GM19324 (cell line): ENCODE results near the gene KRT83.
A peak's percentile ranks its signal among the peaks of the same experiment; 100 is the strongest.
"Not testable (repeated sequence)": the region's sequence is repeated elsewhere in the genome, so short reads cannot be mapped to it uniquely, and the experiment has no call there.

ENCODE experiments used
- ATAC-seq: cut with Tn5 transposase; IDR thresholded peaks from one replicate; pipeline ENCODE4 v1.9.1; 2021; ENCODE audit warnings: mild to moderate bottlenecking, moderate library complexity; ENCODE audit not compliant: unreplicated experiment, low FRiP score

Gene KRT83

GRCh38 chr12:52334185-52334584 is 13.0 kb upstream of the KRT83 start:
- ATAC-seq, result no peak

DNA sequence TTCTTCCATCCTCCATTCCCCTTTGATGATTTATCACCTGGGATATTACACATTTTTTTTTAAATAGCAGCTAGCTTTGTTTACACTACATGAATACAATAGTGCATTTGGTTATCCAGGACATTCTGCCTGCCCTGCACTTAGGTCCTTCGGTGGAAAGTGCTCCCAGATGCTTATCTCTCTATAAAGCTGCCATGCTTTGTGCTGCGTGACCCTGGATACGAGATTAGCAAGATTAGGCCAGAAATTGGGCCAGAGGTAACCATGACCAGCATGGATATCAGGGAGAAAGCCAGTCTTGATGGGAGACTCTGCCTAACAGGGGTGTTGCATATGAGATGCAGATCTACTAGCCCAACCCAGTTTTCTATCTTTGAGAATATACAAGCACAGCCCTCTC is 12.1 kb upstream of the KRT83 start:
- no peak for ATAC-seq

GRCh38 chr12:52332381-52332780 is 11.2 kb upstream of the KRT83 start:
- ATAC-seq, result no peak

DNA sequence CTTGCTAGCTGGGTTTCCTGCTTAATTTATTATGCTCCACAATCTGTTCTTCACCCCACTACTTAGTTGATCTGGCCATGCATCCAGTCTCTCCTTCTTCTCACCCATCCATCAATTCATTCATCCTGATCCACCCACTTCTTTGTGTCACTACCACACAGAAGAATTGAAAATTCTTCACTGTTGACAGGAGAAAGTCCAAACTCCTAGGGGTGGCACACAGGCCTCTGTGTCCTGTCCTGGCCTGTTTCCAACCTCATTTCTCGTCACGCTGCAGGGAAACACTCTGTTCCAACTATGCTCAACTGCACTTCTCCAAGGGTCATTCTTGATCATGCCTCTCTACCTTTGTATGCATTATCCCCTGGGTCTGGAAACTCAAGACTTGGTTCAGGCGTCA is 10.6 kb upstream of the KRT83 start:
- no peak for ATAC-seq

DNA sequence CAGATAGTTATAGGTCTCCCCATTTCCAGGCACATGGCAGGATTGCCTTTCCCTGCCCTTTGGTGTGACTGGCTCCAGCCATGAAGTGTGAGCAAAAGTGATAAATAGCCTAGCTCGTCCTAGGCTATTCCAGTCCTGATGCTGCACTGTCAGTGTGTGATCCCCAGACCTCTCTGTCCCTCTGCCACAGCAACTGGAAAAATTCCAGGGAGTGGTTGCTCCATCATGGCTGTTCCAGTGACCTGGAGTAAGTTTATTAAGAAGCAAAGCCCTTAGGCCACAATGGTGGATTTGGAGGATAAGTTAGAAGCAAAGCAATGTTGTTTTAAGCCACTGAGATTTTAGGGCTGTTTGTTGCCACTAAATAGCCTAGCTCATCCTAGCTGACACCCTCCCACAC is 9.8 kb upstream of the KRT83 start:
- ATAC-seq, result no peak

GRCh38 chr12:52327830-52328500 is 6.8 kb upstream of the KRT83 start:
- no peak for ATAC-seq

DNA sequence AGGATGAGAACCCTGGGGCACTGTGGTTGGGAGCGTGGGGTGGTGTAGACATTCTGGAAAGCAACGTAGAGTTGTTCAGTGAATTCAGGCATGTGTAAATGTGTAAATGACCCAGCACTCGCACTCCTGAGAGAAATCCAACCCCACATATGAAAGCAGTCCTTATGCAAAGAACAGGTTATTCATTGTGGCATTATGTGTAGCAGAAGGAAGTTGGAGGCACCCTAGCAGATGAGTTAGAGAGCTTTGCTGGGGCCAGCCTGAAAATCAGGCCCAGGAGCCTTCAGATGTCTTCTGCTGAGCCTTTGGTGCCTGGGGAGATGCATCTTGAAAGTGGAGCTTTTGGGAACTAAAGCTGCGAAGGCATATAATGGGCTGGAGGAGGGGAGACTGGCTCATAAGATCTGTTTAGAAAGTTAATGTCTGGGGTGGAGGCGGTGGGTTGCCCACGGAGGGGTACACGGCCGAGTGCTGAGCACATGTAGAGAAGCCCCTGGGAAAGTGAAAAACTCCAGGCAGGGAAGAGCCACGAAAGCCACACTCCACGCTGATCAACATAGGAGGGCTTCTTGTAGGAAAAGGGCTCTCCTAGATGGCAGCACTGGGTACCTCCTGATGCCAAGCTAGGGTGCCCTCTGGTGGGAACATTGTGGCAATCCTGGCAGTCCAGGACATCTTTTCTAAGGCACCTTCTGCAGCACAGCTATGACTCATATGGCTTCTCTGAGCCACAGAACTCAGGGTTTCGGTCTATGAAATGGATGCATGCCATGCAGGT is 6.0 kb upstream of the KRT83 start:
- ATAC-seq, result peak; percentile 72

DNA sequence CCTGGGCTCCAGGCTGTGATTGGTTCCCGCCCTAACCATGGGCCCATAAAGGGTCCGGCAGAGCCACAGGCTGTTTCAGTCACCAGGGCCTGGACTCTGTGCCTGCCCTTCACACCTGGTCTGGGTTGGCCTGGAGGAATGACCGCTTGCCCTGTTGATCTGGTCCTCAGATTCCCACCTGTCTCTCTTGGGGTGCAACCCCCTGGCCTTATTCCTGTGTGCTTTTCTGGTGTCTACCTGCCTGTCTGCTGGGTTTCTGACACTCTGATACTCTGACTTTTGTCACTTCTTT is 2.9 kb upstream of the KRT83 start:
- no peak for ATAC-seq

DNA sequence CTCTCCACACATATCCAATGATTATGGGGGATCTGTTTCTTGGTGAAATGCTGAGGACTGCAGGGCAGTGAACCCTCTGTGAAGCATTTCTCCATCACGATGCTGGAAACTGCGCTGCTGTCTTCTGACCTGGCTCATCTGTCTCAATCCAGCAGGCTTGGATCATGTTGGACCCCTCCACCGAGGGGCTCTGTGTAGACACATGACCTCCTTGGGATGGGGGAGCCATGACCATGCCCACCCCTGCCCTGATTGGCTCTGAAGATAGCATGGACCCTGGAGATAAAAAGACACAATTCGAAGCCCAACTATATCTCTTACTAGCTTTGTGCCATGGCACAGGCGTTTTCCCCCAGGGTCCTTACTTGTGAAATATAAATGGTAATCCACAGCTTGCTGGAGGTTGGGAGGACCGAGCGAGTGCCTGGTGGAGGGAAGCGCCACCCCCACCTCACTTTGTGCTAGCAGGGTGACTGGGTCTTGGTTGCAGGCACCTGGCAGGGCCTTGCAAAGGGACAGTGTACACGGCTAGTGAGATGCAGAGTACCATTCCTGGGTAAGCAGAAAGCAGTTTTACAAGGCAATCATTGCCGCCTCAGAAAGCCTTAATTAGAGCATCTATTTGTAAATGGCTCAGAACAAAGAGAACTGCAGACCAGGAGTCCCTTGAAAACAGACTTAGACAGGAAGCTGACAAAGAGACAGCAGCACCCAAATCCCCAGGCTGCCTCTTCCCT is 2.4 kb upstream of the KRT83 start:
- ATAC-seq, result no peak

- ATAC-seq, result no peak
These were observed 1.8 kb upstream of the KRT83 start for GRCh38 chr12:52323001-52323400.

- ATAC-seq, result no peak
These were observed 871 bp upstream of the KRT83 start for GRCh38 chr12:52322069-52322468.

GRCh38 chr12:52321418-52321817 is 220 bp upstream of the KRT83 start:
- no peak for ATAC-seq

DNA sequence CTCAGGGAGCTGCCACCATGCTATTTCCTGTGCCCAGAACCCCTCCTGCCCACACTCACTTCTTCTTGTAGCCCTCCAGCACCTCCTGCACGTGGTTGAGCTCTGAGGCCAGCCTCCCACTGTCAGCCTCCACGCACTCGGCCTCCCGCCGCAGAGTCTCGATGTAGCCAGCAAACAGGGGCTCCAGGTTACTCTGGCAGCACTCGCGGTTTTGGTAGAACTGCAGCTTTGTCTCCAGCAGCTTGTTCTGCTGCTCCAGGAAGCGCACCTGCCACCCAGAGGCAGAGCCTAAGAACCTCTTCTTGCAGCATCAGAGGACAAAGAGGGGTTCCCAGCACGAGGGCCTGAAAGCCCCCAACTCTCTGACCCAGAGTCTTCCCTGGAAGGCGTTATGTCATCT is 2.1 kb downstream of the KRT83 start:
- no peak for ATAC-seq

- ATAC-seq, result no peak
These were observed 2.8 kb downstream of the KRT83 start for GRCh38 chr12:52318241-52318990.

GRCh38 chr12:52317468-52318052 is 3.6 kb downstream of the KRT83 start:
- ATAC-seq, result no peak

DNA sequence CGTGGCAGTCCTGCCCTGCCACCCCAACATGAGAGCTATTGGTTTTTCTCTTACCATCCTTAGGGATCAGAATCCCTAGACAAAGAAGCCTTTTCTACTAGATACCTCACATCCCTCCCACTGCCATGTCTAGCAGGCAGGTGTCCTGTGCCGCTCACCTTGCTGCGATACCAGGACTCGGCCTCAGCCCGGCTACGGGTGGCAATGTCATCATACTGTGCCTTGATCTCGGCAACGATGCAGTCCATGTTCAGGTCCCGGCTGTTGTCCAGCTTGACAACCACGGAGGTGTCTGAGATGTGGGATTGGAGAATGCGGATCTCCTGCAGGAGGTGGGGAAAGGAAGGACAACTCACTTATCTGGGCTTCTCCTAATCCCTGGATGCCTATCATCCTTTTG is 4.5 kb downstream of the KRT83 start:
- no peak for ATAC-seq

GRCh38 chr12:52316290-52316689 is 4.9 kb downstream of the KRT83 start:
- no peak for ATAC-seq

DNA sequence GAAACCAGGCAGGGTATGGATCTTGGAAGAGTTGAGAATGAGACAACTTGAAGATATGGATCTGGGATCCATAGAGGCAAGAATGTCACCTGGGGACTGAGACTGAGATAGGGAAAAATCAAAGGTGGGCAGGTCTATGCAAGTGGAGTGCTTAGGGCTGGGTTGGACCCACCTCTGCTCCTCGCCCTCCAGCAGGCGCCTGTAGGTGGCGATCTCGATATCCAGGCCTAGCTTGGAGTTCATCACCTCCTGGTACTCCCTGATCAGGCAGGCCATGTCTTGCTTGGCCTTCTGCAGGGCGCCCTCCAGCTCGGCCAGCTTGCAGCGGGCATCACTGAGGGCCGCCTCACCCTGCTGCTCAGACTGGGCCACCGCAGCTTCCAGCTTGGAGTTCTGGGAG is 5.5 kb downstream of the KRT83 start:
- ATAC-seq, result not testable (repeated sequence)

- no peak for ATAC-seq
These were observed 6.7 kb downstream of the KRT83 start for GRCh38 chr12:52314511-52314910.

DNA sequence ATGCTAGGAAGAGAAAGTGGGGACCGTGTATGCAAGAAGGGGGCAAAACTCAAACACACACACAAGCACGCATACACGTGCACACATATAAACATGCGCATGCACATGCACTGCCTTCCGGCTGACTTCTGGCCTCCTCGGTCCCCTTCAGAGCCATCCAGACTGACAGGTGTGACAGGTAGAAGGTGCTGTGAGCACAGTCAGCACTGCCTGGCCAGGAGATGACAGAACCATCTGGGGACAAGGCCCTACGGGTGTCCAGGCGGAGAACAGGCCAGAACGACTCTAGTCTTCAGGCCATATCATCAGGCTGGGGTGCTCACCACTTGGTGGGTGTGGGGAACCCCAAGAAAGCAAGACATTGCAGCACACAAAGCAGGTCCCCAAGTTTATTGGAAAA is 7.3 kb downstream of the KRT83 start:
- ATAC-seq, result no peak

DNA sequence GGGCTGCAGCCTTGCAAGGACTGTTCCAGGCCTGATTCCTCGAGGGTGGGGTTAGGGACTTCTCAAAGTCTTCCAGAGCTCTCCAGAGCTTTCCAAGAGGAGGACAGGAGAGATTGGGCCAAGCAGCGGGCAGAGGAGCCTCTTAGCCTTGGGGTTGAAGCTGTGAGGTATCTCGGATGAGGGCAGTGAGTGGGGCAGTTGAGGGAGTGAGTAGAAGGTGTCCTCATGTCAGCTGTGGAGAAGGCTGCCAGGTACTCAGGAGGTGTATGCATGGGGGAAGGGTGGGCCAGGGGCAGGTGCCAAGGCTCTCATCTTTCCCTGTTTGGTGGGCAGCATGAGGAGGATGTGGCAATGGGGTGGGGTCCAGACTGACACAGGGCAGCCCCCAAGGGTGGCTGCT is 7.7 kb downstream of the KRT83 start:
- ATAC-seq, result no peak
